ENCODE results near the gene KDM2A. TPM values are rescaled to one million over a fixed set of nuclear protein-coding genes. Genes with fewer than 3 reads are reported as not detected.

The KDM2A gene
- total RNA-seq, 4 donors from 2014 or later = 44.9 to 69.5 (median 51.4) TPM

GRCh38 chr11:67280341-67280787, 161.3 kb downstream of the KDM2A start:
- TF ChIP-seq POLR2A (IDR thresholded peaks at IDR 0.05; ENCODE audit: low read depth) (no peak), POLR2AphosphoS5 (IDR thresholded peaks at IDR 0.05) (no peak), CTCF (IDR thresholded peaks at IDR 0.05) (no peak), EP300 (IDR thresholded peaks at IDR 0.05) (no peak)
- Histone ChIP-seq H3K36me3 (peaks cover 62 to 71% (median 67%) of the 10 kb centered on the region in 4 donors), H3K27me3 (no peaks in the 10 kb centered on the region), H3K27ac (replicated peaks in 1 of 4) (peak overlapping the region in 3 of 4 donors; percentile 7 to 87 (median 80)), H3K4me1 (peaks cover 36 to 82% (median 53%) of the 10 kb centered on the region in 4 donors), H3K9me3 (no peaks in the 10 kb centered on the region), H3K4me3 (no peak overlapping the region)
- intact Hi-C loops (cut with DNase I) = no loop called here
- 50% methylated on average over 10 of the region's 13 CpGs for WGBS
- no peak for DNase-seq (ENCODE audit: extremely low spot score)

- Histone ChIP-seq H3K27ac (replicated peaks in 1 of 4) (peak overlapping the region in 2 of 4 donors; percentile 80 to 87), H3K27me3 (no peaks in the 10 kb centered on the region), H3K36me3 (peaks cover 65 to 77% (median 73%) of the 10 kb centered on the region in 4 donors), H3K4me3 (no peak overlapping the region), H3K9me3 (no peaks in the 10 kb centered on the region), H3K4me1 (peaks cover 30 to 82% (median 53%) of the 10 kb centered on the region in 4 donors)
- 89% methylated on average over 27 of the region's 31 CpGs for WGBS
- intact Hi-C loops (cut with DNase I) = no loop called here
- no peak for DNase-seq (ENCODE audit: extremely low spot score)
- TF ChIP-seq POLR2AphosphoS5 (IDR thresholded peaks at IDR 0.05) = no peak
Measured at GRCh38 chr11:67280788-67281551, 161.9 kb downstream of the KDM2A start.

DNA sequence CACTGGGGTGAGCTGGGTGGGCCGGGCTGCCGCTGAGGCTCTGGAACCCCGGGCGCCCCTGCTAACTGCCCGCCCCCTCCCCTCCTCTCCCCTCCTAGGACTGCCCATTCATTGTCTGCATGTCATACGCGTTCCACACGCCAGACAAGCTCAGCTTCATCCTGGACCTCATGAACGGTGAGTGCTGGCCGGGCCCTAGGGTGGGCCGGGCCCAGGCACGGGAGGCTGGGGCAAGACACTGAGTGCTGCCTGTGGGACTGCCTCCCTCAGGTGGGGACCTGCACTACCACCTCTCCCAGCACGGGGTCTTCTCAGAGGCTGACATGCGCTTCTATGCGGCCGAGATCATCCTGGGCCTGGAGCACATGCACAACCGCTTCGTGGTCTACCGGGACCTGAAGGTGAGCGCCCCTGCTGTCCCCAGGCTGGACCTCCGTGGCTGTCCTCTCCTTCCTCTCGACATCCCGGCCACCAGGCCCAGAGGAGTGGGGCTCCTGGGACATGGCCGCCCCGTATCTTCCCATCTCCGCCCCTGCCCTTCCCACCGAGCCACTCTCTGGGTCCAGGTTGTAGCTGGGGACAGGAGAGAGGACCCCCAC, 162.6 kb downstream of the KDM2A start:
- H3K36me3 ChIP-seq = peaks cover 65 to 81% (median 80%) of the 10 kb centered on the region in 4 donors

DNA sequence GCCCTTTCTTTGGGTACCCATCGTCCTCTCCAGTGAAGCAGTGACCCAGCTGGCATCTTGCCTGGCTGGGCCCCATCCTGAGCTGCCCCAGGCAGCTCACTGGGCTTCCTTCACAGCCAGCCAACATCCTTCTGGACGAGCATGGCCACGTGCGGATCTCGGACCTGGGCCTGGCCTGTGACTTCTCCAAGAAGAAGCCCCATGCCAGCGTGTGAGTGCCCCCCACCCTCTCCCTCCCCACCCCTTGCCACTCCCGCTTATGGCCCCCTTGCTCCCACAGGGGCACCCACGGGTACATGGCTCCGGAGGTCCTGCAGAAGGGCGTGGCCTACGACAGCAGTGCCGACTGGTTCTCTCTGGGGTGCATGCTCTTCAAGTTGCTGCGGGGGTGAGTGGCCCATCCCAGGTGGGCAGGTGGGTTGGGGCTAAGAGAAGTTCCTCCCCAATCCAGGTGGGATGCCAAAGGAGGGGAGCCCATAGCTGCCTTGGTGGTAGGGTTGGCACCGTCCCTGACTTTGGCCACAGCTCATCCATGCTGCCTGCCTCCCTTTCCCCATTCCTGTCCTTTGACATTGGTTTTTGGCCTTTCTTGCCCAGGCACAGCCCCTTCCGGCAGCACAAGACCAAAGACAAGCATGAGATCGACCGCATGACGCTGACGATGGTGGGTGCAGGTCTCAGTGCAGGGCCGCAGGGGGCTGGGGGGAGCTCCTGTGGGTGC, 163.3 kb downstream of the KDM2A start:
- WGBS = 79% methylated on average over 12 of the region's 20 CpGs
- Histone ChIP-seq H3K4me1 (peaks cover 27 to 81% (median 53%) of the 10 kb centered on the region in 4 donors), H3K9me3 (no peaks in the 10 kb centered on the region), H3K36me3 (peaks cover 65 to 87% (median 82%) of the 10 kb centered on the region in 4 donors), H3K27me3 (no peaks in the 10 kb centered on the region), H3K27ac (replicated peaks in 1 of 4) (peak overlapping the region in 3 of 4 donors; percentile 8 to 53 (median 32)), H3K4me3 (no peak overlapping the region)
- intact Hi-C loops (cut with DNase I) = no loop called here
- no peak for TF ChIP-seq CTCF (IDR thresholded peaks at IDR 0.05)
- TF ChIP-seq EP300 (IDR thresholded peaks at IDR 0.05) = no peak
- no peak for TF ChIP-seq POLR2A (IDR thresholded peaks at IDR 0.05; ENCODE audit: low read depth)
- no peak for TF ChIP-seq POLR2AphosphoS5 (IDR thresholded peaks at IDR 0.05)
- DNase-seq (ENCODE audit: extremely low spot score) = no peak

More for the DNA sequence above, 162.6 kb downstream of the KDM2A start:
- TF ChIP-seq POLR2A (IDR thresholded peaks at IDR 0.05; ENCODE audit: low read depth) = no peak
- no peak for TF ChIP-seq POLR2AphosphoS5 (IDR thresholded peaks at IDR 0.05)
- no peak for TF ChIP-seq CTCF (IDR thresholded peaks at IDR 0.05)
- TF ChIP-seq EP300 (IDR thresholded peaks at IDR 0.05) = no peak
- intact Hi-C loops (cut with DNase I) = no loop called here
- peak overlapping the region in 1 of 4 donors; percentile 8 for H3K27ac ChIP-seq (replicated peaks in 1 of 4)
- H3K4me3 ChIP-seq = no peak overlapping the region
- H3K9me3 ChIP-seq = no peaks in the 10 kb centered on the region
- no peaks in the 10 kb centered on the region for H3K27me3 ChIP-seq
- peaks cover 27 to 81% (median 53%) of the 10 kb centered on the region in 4 donors for H3K4me1 ChIP-seq
- WGBS = 91% methylated on average over 15 of the region's 27 CpGs
- DNase-seq (ENCODE audit: extremely low spot score) = no peak
